ENCODE results near the gene PAMR1. TPM values are rescaled to one million over a fixed set of nuclear protein-coding genes. Genes with fewer than 3 reads are reported as not detected.

Gene PAMR1
- total RNA-seq, 1 donor from 2014 or later: 0.21 TPM

DNA sequence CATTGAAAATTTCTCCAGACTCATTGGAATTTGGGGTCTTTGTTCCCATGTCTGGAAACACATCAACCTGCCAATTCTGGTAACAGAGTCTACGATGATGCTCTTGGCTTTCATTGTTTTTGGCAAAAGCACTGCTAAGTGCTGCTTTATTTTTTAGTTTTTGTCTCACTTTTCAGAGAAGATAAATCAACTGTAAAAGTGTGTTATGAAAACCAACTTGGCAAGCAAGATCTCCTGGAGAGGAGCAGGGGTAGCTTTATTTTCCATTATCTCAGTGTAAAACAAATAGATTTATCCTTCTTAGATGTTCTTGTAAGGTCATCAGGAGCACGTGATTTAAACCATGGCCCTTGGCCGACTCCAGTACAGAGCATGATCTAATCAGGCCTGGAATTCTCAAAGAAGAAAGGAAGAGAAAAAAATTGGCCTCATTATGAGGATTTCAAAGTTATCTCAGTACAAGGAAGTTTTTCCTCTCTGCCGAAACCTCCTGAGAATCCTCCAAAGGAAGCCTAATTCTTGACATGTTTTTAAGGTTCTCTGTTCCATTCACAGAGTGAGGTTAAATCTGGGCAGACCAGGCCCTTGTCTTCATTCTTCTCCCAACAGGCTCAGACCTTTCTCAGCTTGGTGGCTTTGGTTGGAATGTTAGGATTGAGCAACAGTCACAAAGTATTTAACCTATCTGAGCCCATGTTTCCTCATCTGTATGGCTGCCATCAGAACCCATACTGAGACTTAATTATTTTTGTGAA lies 16.4 kb upstream of the PAMR1 start:
- Mint-ChIP-seq H3K27me3 (ENCODE audit: low read depth) (no peaks in the 10 kb centered on the region), H3K9me3 (no peaks in the 10 kb centered on the region), H3K4me1 (peaks cover 25% of the 10 kb centered on the region), H3K27ac (ENCODE audit: unreplicated experiment) (no peak overlapping the region), H3K36me3 (ENCODE audit: low read depth) (no peaks in the 10 kb centered on the region), H3K4me3 (no peak overlapping the region)
- TF ChIP-seq, protein P1, sequence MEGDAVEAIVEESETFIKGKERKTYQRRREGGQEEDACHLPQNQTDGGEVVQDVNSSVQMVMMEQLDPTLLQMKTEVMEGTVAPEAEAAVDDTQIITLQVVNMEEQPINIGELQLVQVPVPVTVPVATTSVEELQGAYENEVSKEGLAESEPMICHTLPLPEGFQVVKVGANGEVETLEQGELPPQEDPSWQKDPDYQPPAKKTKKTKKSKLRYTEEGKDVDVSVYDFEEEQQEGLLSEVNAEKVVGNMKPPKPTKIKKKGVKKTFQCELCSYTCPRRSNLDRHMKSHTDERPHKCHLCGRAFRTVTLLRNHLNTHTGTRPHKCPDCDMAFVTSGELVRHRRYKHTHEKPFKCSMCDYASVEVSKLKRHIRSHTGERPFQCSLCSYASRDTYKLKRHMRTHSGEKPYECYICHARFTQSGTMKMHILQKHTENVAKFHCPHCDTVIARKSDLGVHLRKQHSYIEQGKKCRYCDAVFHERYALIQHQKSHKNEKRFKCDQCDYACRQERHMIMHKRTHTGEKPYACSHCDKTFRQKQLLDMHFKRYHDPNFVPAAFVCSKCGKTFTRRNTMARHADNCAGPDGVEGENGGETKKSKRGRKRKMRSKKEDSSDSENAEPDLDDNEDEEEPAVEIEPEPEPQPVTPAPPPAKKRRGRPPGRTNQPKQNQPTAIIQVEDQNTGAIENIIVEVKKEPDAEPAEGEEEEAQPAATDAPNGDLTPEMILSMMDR (conservative IDR thresholded peaks at IDR 0.05): no peak
- no peak for DNase-seq (ENCODE audit: low read depth, low spot score)

- peaks cover 22% of the 10 kb centered on the region for H3K4me1 Mint-ChIP-seq
- no peaks in the 10 kb centered on the region for H3K36me3 Mint-ChIP-seq (ENCODE audit: low read depth)
- DNase-seq (ENCODE audit: low read depth, low spot score): no peak
- TF ChIP-seq, protein P1 (conservative IDR thresholded peaks at IDR 0.05): no peak
- H3K27ac Mint-ChIP-seq (ENCODE audit: unreplicated experiment): no peak overlapping the region
- H3K4me3 Mint-ChIP-seq: no peak overlapping the region
- H3K27me3 Mint-ChIP-seq (ENCODE audit: low read depth): no peaks in the 10 kb centered on the region
- H3K9me3 Mint-ChIP-seq: no peaks in the 10 kb centered on the region
These were observed 15.1 kb upstream of the PAMR1 start for GRCh38 chr11:35540526-35540925.

DNA sequence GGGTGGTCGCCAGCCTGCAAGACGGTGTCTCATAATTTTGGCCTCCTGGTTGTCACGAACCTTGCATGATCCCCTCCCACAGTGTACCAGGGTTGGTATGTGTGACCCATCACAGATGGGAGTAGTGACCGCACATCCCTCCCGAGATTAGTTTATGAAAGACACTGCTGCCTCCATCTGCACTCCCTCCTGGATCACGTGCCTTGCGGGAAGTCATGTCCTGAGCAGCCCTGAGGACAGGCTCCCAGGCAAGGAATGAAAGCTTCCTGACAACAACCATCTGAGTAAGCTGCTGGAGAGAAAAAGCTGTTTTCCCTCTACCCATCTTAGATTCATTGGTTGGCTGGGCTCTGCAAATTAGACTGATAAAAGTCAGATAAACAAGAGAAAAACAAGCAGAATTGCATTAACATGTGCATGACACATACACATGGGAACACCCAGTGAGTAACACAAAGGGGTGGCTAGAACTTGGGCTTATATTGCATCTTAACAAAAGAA lies 14.4 kb upstream of the PAMR1 start:
- peaks cover 22% of the 10 kb centered on the region for H3K4me1 Mint-ChIP-seq
- H3K4me3 Mint-ChIP-seq: no peak overlapping the region
- no peak for DNase-seq (ENCODE audit: low read depth, low spot score)
- no peaks in the 10 kb centered on the region for H3K36me3 Mint-ChIP-seq (ENCODE audit: low read depth)
- H3K27me3 Mint-ChIP-seq (ENCODE audit: low read depth): no peaks in the 10 kb centered on the region
- no peak overlapping the region for H3K27ac Mint-ChIP-seq (ENCODE audit: unreplicated experiment)
- TF ChIP-seq, protein P1 (conservative IDR thresholded peaks at IDR 0.05): no peak
- no peaks in the 10 kb centered on the region for H3K9me3 Mint-ChIP-seq

DNA sequence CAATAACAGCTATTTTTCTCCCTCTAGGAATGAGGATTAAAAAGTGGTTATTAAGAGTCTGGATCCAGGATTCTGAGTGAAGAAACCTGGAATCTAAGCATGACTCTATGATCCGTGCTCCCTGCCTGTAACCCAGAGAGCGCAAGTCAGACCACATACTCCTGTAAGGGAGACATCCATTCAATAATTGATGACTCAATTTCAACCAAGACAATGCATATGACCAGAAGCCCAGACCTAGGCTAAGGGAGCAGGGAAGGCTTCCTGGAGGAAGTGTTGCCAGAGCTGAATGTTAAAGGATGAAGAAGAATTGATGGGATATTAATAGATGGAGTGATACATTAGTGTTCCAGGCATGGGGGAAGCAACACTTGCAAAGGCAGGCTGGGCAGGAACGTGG lies 13.8 kb upstream of the PAMR1 start:
- Mint-ChIP-seq H3K4me3 (no peak overlapping the region), H3K36me3 (ENCODE audit: low read depth) (no peaks in the 10 kb centered on the region), H3K27me3 (ENCODE audit: low read depth) (no peaks in the 10 kb centered on the region), H3K9me3 (no peaks in the 10 kb centered on the region), H3K4me1 (peaks cover 22% of the 10 kb centered on the region), H3K27ac (ENCODE audit: unreplicated experiment) (no peak overlapping the region)
- DNase-seq (ENCODE audit: low read depth, low spot score): no peak
- TF ChIP-seq, protein P1 (conservative IDR thresholded peaks at IDR 0.05): no peak

GRCh38 chr11:35536470-35536869 lies 11.1 kb upstream of the PAMR1 start:
- Mint-ChIP-seq H3K27ac (ENCODE audit: unreplicated experiment) (no peak overlapping the region), H3K4me1 (peaks cover 17% of the 10 kb centered on the region), H3K36me3 (ENCODE audit: low read depth) (no peaks in the 10 kb centered on the region), H3K4me3 (no peak overlapping the region), H3K9me3 (no peaks in the 10 kb centered on the region), H3K27me3 (ENCODE audit: low read depth) (no peaks in the 10 kb centered on the region)
- TF ChIP-seq, protein P1 (conservative IDR thresholded peaks at IDR 0.05): no peak
- no peak for DNase-seq (ENCODE audit: low read depth, low spot score)

All from neural crest cell (in vitro differentiated cells).